A549 (cell line): ENCODE measurements around the gene IRF4.

ENCODE experiments used
- CHD4 ChIP-seq: fragments of 200-600 bp; sonication (generic); IDR thresholded peaks from 2 replicates; pipeline ENCODE4 v1.6.1; 2016; ENCODE audit warnings: antibody characterized with exemption, mild to moderate bottlenecking, borderline replicate concordance
- EP300 ChIP-seq, 2 experiments: fragments of >200 bp; sonication (Bioruptor Twin); formaldehyde crosslinking; IDR thresholded peaks; 2 replicates in 1 of 2; 3 replicates in 1 of 2; pipeline ENCODE4 v1.6.1; 2016 to 2017
- ZFP36 ChIP-seq: fragments of 450-650 bp; IDR thresholded peaks from 2 replicates; pipeline ENCODE4 v1.6.1; 2014; ENCODE audit warnings: borderline replicate concordance; ENCODE audit not compliant: partially characterized antibody
- TF ChIP-seq, protein P1 (sequence below): fragments of >200 bp; sonication (Bioruptor Twin); formaldehyde crosslinking; IDR thresholded peaks from 3 replicates; pipeline ENCODE4 v1.5.1; 2016

DNA sequence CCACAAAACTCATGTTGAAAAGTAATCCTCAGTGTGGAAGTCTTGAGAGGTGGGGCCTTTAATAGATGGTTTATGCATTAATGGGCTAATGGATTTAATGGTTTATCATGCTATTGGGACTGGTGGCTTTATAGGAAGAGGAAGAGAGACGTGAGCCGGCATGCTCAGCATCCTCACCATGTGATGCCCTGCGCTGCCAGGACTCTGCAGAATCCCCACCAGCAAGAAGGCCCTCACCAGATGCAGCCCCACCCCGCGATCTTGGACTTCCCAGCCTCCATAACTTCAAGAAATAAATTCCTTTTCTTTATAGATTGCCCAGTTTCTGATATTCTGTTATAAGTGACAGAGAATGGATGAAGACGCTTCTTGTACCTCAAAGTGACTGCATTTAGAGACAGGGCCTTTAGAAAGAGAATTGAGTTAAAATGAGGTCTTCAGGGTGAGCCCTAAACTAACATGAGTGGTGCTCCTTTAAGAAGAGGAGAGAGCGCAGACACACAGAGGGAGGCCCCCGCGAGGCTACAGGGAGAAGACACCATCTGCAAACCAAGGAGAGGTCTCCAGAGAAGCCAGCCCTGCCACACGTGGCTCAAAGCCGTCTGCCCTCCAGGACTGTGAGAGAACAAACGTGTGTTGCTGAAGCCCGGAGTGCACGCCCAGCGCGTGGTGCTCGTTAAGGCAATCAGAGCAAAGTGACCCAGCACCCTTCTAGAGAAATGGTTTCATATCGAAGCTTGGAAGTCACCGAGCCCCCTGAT lies 56.9 kb downstream of the IRF4 start:
- no peak for TF ChIP-seq CHD4
- TF ChIP-seq EP300 (IDR thresholded peaks at IDR 0.05): no peak
- TF ChIP-seq, protein P1, sequence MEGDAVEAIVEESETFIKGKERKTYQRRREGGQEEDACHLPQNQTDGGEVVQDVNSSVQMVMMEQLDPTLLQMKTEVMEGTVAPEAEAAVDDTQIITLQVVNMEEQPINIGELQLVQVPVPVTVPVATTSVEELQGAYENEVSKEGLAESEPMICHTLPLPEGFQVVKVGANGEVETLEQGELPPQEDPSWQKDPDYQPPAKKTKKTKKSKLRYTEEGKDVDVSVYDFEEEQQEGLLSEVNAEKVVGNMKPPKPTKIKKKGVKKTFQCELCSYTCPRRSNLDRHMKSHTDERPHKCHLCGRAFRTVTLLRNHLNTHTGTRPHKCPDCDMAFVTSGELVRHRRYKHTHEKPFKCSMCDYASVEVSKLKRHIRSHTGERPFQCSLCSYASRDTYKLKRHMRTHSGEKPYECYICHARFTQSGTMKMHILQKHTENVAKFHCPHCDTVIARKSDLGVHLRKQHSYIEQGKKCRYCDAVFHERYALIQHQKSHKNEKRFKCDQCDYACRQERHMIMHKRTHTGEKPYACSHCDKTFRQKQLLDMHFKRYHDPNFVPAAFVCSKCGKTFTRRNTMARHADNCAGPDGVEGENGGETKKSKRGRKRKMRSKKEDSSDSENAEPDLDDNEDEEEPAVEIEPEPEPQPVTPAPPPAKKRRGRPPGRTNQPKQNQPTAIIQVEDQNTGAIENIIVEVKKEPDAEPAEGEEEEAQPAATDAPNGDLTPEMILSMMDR: no peak
- no peak for TF ChIP-seq ZFP36
